ENCODE measurements around the gene NIPBL.

NIPBL gene

GRCh38 chr5:37028910-37029309 is 152.3 kb downstream of the NIPBL start:
- CTCF ChIA-PET, result no interaction called here
- POLR2A ChIA-PET, result no interaction called here
- no peak for TF ChIP-seq NFRKB (IDR thresholded peaks at IDR 0.05)
- TF ChIP-seq SUZ12 (IDR thresholded peaks at IDR 0.05), result no peak
- TF ChIP-seq FOXA1 (IDR thresholded peaks at IDR 0.05), result no peak
- TF ChIP-seq ELF4 (IDR thresholded peaks at IDR 0.05), result no peak
- no peak for TF ChIP-seq BHLHE40 (IDR thresholded peaks at IDR 0.05; ENCODE audit: borderline replicate concordance)
- no peak for TF ChIP-seq SP1 (IDR thresholded peaks at IDR 0.05)
- no peak for TF ChIP-seq FOXK2 (IDR thresholded peaks at IDR 0.05)
- no peak for TF ChIP-seq LEF1 (IDR thresholded peaks at IDR 0.05; ENCODE audit: borderline replicate concordance)
- no peak for TF ChIP-seq PKNOX1 (IDR thresholded peaks at IDR 0.05)
- TF ChIP-seq ZNF384 (IDR thresholded peaks at IDR 0.05), result no peak
- TF ChIP-seq HDGF (IDR thresholded peaks at IDR 0.05; ENCODE audit: borderline replicate concordance), result no peak
- TF ChIP-seq CTBP1 (IDR thresholded peaks at IDR 0.05; ENCODE audit: borderline replicate concordance), result no peak
- TF ChIP-seq L3MBTL2 (conservative IDR thresholded peaks at IDR 0.05), result no peak
- TF ChIP-seq ARNT (IDR thresholded peaks at IDR 0.05), result no peak
- no peak for TF ChIP-seq TARDBP (IDR thresholded peaks at IDR 0.05)
- no peak for TF ChIP-seq FOXM1 (IDR thresholded peaks at IDR 0.05; ENCODE audit: borderline replicate concordance)
- DNase-seq (ENCODE audit: extremely low spot score), result no peak

GRCh38 chr5:37029436-37029835 is 152.9 kb downstream of the NIPBL start:
- TF ChIP-seq ELF4 (IDR thresholded peaks at IDR 0.05), result no peak
- no peak for TF ChIP-seq HDGF (IDR thresholded peaks at IDR 0.05; ENCODE audit: borderline replicate concordance)
- TF ChIP-seq NFRKB (IDR thresholded peaks at IDR 0.05), result no peak
- TF ChIP-seq BHLHE40 (IDR thresholded peaks at IDR 0.05; ENCODE audit: borderline replicate concordance), result no peak
- no peak for TF ChIP-seq PKNOX1 (IDR thresholded peaks at IDR 0.05)
- TF ChIP-seq ZNF384 (IDR thresholded peaks at IDR 0.05), result no peak
- TF ChIP-seq FOXA1 (IDR thresholded peaks at IDR 0.05), result no peak
- TF ChIP-seq L3MBTL2 (conservative IDR thresholded peaks at IDR 0.05), result no peak
- no peak for TF ChIP-seq FOXM1 (IDR thresholded peaks at IDR 0.05; ENCODE audit: borderline replicate concordance)
- TF ChIP-seq SUZ12 (IDR thresholded peaks at IDR 0.05), result no peak
- no peak for TF ChIP-seq SP1 (IDR thresholded peaks at IDR 0.05)
- no peak for TF ChIP-seq TARDBP (IDR thresholded peaks at IDR 0.05)
- TF ChIP-seq CTBP1 (IDR thresholded peaks at IDR 0.05; ENCODE audit: borderline replicate concordance), result no peak
- no peak for TF ChIP-seq FOXK2 (IDR thresholded peaks at IDR 0.05)
- TF ChIP-seq ARNT (IDR thresholded peaks at IDR 0.05), result no peak
- no peak for TF ChIP-seq LEF1 (IDR thresholded peaks at IDR 0.05; ENCODE audit: borderline replicate concordance)
- no peak for DNase-seq (ENCODE audit: extremely low spot score)
- ChIA-PET POLR2A (no interaction called here), CTCF (no interaction called here)

- no peak for TF ChIP-seq HDGF (IDR thresholded peaks at IDR 0.05; ENCODE audit: borderline replicate concordance)
- CTCF ChIA-PET, result interaction anchor here (0.5 to 0.9 kb wide), 2 partner anchors 35 to 472 kb away, joined by 3 to 5 read pairs; no protein-coding TSS in a partner anchor
- DNase-seq (ENCODE audit: extremely low spot score), result no peak
- POLR2A ChIA-PET, result no interaction called here
Observed at GRCh38 chr5:37034955-37035354, 158.4 kb downstream of the NIPBL start.

- TF ChIP-seq BHLHE40 (IDR thresholded peaks at IDR 0.05; ENCODE audit: borderline replicate concordance), result no peak
- TF ChIP-seq ELF4 (IDR thresholded peaks at IDR 0.05), result no peak
- no peak for TF ChIP-seq FOXK2 (IDR thresholded peaks at IDR 0.05)
- TF ChIP-seq ARNT (IDR thresholded peaks at IDR 0.05), result no peak
- no peak for TF ChIP-seq ZNF384 (IDR thresholded peaks at IDR 0.05)
- no peak for TF ChIP-seq FOXM1 (IDR thresholded peaks at IDR 0.05; ENCODE audit: borderline replicate concordance)
- no peak for TF ChIP-seq LEF1 (IDR thresholded peaks at IDR 0.05; ENCODE audit: borderline replicate concordance)
- no peak for TF ChIP-seq SP1 (IDR thresholded peaks at IDR 0.05)
- TF ChIP-seq HDGF (IDR thresholded peaks at IDR 0.05; ENCODE audit: borderline replicate concordance), result no peak
- no peak for TF ChIP-seq PKNOX1 (IDR thresholded peaks at IDR 0.05)
- TF ChIP-seq NFRKB (IDR thresholded peaks at IDR 0.05), result no peak
- TF ChIP-seq FOXA1 (IDR thresholded peaks at IDR 0.05), result no peak
- no peak for TF ChIP-seq TARDBP (IDR thresholded peaks at IDR 0.05)
- TF ChIP-seq L3MBTL2 (conservative IDR thresholded peaks at IDR 0.05), result no peak
- no peak for TF ChIP-seq SUZ12 (IDR thresholded peaks at IDR 0.05)
- TF ChIP-seq CTBP1 (IDR thresholded peaks at IDR 0.05; ENCODE audit: borderline replicate concordance), result no peak
- ChIA-PET CTCF (no interaction called here), POLR2A (no interaction called here)
- no peak for DNase-seq (ENCODE audit: extremely low spot score)
Observed at GRCh38 chr5:37037840-37038239, 161.3 kb downstream of the NIPBL start.

GRCh38 chr5:37039824-37040223 is 163.3 kb downstream of the NIPBL start:
- POLR2A ChIA-PET, result no interaction called here
- CTCF ChIA-PET, result no interaction called here
- no peak for DNase-seq (ENCODE audit: extremely low spot score)
- no peak for TF ChIP-seq ELF4 (IDR thresholded peaks at IDR 0.05)
- no peak for TF ChIP-seq ZNF384 (IDR thresholded peaks at IDR 0.05)

- POLR2A ChIA-PET, result interaction anchor here (1.0 kb wide), 1 partner anchor 327 kb away, joined by 3 read pairs; the partner anchor contains the start of gene NUP155
- DNase-seq (ENCODE audit: extremely low spot score), result peak; percentile 6
- CTCF ChIA-PET, result interaction anchor here (0.6 kb wide), 1 partner anchor 13 kb away, joined by 3 read pairs; no protein-coding TSS in a partner anchor
- TF ChIP-seq ELF4 (IDR thresholded peaks at IDR 0.05) (no peak), HDGF (IDR thresholded peaks at IDR 0.05; ENCODE audit: borderline replicate concordance) (no peak), FOXK2 (IDR thresholded peaks at IDR 0.05) (no peak), PKNOX1 (IDR thresholded peaks at IDR 0.05) (no peak), LEF1 (IDR thresholded peaks at IDR 0.05; ENCODE audit: borderline replicate concordance) (no peak), NFRKB (IDR thresholded peaks at IDR 0.05) (no peak), CTBP1 (IDR thresholded peaks at IDR 0.05; ENCODE audit: borderline replicate concordance) (no peak), SP1 (IDR thresholded peaks at IDR 0.05) (no peak)
Observed at GRCh38 chr5:37043693-37044092, 167.1 kb downstream of the NIPBL start.

All from HEK293T (cell line).